T-helper 1 cell treated with Interleukin-12 subunit alpha and Interleukin-12 subunit beta and Interleukin-4 antibody, amounts not matched to agents 30 μg/mL and 1 μg/mL, for 36 hours (primary cell): ENCODE data around the gene DNM2.
"Not testable (repeated sequence)": the region's sequence is repeated elsewhere in the genome, so short reads cannot be mapped to it uniquely, and the experiment has no call there.

Experiments used
- H3K27ac Mint-ChIP-seq: one replicate; pipeline ENCODE4 v1.8.0; 2021; ENCODE audit warnings: mild to moderate bottlenecking, mixed read lengths
- H3K27me3 Mint-ChIP-seq: one replicate; pipeline ENCODE4 v1.8.0; 2021; ENCODE audit warnings: low read depth, mixed read lengths
- H3K36me3 Mint-ChIP-seq: one replicate; pipeline ENCODE4 v1.8.0; 2021; ENCODE audit warnings: low read depth, mixed read lengths
- H3K4me1 Mint-ChIP-seq: one replicate; pipeline ENCODE4 v1.8.0; 2021; ENCODE audit warnings: low read depth, mixed read lengths
- H3K4me3 Mint-ChIP-seq: one replicate; pipeline ENCODE4 v1.8.0; 2021; ENCODE audit warnings: mild to moderate bottlenecking, moderate library complexity, mixed read lengths
- H3K9me3 Mint-ChIP-seq: one replicate; pipeline ENCODE4 v1.8.0; 2021; ENCODE audit warnings: mixed read lengths

The DNM2 gene

GRCh38 chr19:10717356-10718204 is at the start of gene DNM2:
TSS of gene DNM2 (plus strand) at chr19:10718079. CDS start at chr19:10718243, 164 bp downstream.
- peak within 1 kb of the TSS; percentile 98 for H3K4me3 Mint-ChIP-seq
- H3K4me1 Mint-ChIP-seq = peaks cover 25% of the 10 kb centered on the region
- H3K36me3 Mint-ChIP-seq = peaks cover 16% of the 10 kb centered on the region
- peak within 1 kb of the TSS; percentile 83 for H3K27ac Mint-ChIP-seq
- H3K27me3 Mint-ChIP-seq = no peaks in the 10 kb centered on the region
- H3K9me3 Mint-ChIP-seq = no peaks in the 10 kb centered on the region

- Mint-ChIP-seq H3K27ac (no peak overlapping the region), H3K36me3 (peaks cover 15% of the 10 kb centered on the region), H3K4me1 (peaks cover 17% of the 10 kb centered on the region), H3K4me3 (no peak overlapping the region), H3K27me3 (no peaks in the 10 kb centered on the region), H3K9me3 (no peaks in the 10 kb centered on the region)
Measured at GRCh38 chr19:10669246-10669645, 48.6 kb upstream of the DNM2 start.

GRCh38 chr19:10670182-10670581 is 47.7 kb upstream of the DNM2 start:
- Mint-ChIP-seq H3K9me3 (no peaks in the 10 kb centered on the region), H3K36me3 (peaks cover 18% of the 10 kb centered on the region), H3K4me3 (no peak overlapping the region), H3K27ac (no peak overlapping the region), H3K27me3 (no peaks in the 10 kb centered on the region), H3K4me1 (peaks cover 19% of the 10 kb centered on the region)

GRCh38 chr19:10670876-10671804 is 46.7 kb upstream of the DNM2 start:
- no peaks in the 10 kb centered on the region for H3K27me3 Mint-ChIP-seq

GRCh38 chr19:10671922-10672321 is 46.0 kb upstream of the DNM2 start:
- Mint-ChIP-seq H3K36me3 (peaks cover 24% of the 10 kb centered on the region), H3K4me1 (peaks cover 12% of the 10 kb centered on the region)
- H3K9me3 Mint-ChIP-seq, H3K27me3 Mint-ChIP-seq, H3K4me3 Mint-ChIP-seq, H3K27ac Mint-ChIP-seq: not testable (repeated sequence)

More at GRCh38 chr19:10670876-10671804, 46.7 kb upstream of the DNM2 start:
- Mint-ChIP-seq H3K9me3 (no peaks in the 10 kb centered on the region), H3K27ac (no peak overlapping the region), H3K36me3 (peaks cover 21% of the 10 kb centered on the region), H3K4me3 (no peak overlapping the region), H3K4me1 (peaks cover 17% of the 10 kb centered on the region)

GRCh38 chr19:10675214-10675613 is 42.7 kb upstream of the DNM2 start:
- H3K9me3 Mint-ChIP-seq, H3K4me3 Mint-ChIP-seq, H3K4me1 Mint-ChIP-seq, H3K27ac Mint-ChIP-seq, H3K27me3 Mint-ChIP-seq: not testable (repeated sequence)
- peaks cover 33% of the 10 kb centered on the region for H3K36me3 Mint-ChIP-seq

- no peaks in the 10 kb centered on the region for H3K27me3 Mint-ChIP-seq
- H3K4me3 Mint-ChIP-seq = no peak overlapping the region
- peaks cover 40% of the 10 kb centered on the region for H3K36me3 Mint-ChIP-seq
- H3K9me3 Mint-ChIP-seq = no peaks in the 10 kb centered on the region
- H3K4me1 Mint-ChIP-seq = peaks cover 1% of the 10 kb centered on the region
- H3K27ac Mint-ChIP-seq = no peak overlapping the region
Measured at GRCh38 chr19:10677751-10678150, 40.1 kb upstream of the DNM2 start.

GRCh38 chr19:10678813-10679212 is 39.1 kb upstream of the DNM2 start:
- no peak overlapping the region for H3K27ac Mint-ChIP-seq
- H3K4me1 Mint-ChIP-seq = peaks cover 1% of the 10 kb centered on the region
- H3K27me3 Mint-ChIP-seq = no peaks in the 10 kb centered on the region
- peaks cover 35% of the 10 kb centered on the region for H3K36me3 Mint-ChIP-seq
- H3K9me3 Mint-ChIP-seq = no peaks in the 10 kb centered on the region
- H3K4me3 Mint-ChIP-seq = no peak overlapping the region

GRCh38 chr19:10679743-10680142 is 38.1 kb upstream of the DNM2 start:
- H3K9me3 Mint-ChIP-seq = no peaks in the 10 kb centered on the region
- H3K27me3 Mint-ChIP-seq = no peaks in the 10 kb centered on the region
- peaks cover 1% of the 10 kb centered on the region for H3K4me1 Mint-ChIP-seq
- peaks cover 34% of the 10 kb centered on the region for H3K36me3 Mint-ChIP-seq
- H3K27ac Mint-ChIP-seq = no peak overlapping the region
- H3K4me3 Mint-ChIP-seq = no peak overlapping the region

GRCh38 chr19:10680545-10681135 is 37.2 kb upstream of the DNM2 start:
- H3K4me3 Mint-ChIP-seq = no peak overlapping the region
- H3K27me3 Mint-ChIP-seq = no peaks in the 10 kb centered on the region
- H3K9me3 Mint-ChIP-seq = no peaks in the 10 kb centered on the region
- H3K36me3 Mint-ChIP-seq = peaks cover 28% of the 10 kb centered on the region
- no peak overlapping the region for H3K27ac Mint-ChIP-seq
- H3K4me1 Mint-ChIP-seq = no peaks in the 10 kb centered on the region

- no peak overlapping the region for H3K4me3 Mint-ChIP-seq
- no peak overlapping the region for H3K27ac Mint-ChIP-seq
Measured at GRCh38 chr19:10681658-10682057, 36.2 kb upstream of the DNM2 start.

GRCh38 chr19:10682397-10683063 is 35.3 kb upstream of the DNM2 start:
- Mint-ChIP-seq H3K27ac (no peak overlapping the region), H3K4me3 (no peak overlapping the region), H3K27me3 (no peaks in the 10 kb centered on the region), H3K36me3 (peaks cover 28% of the 10 kb centered on the region), H3K9me3 (no peaks in the 10 kb centered on the region), H3K4me1 (no peaks in the 10 kb centered on the region)

More at GRCh38 chr19:10681658-10682057, 36.2 kb upstream of the DNM2 start:
- Mint-ChIP-seq H3K9me3 (no peaks in the 10 kb centered on the region), H3K27me3 (no peaks in the 10 kb centered on the region), H3K4me1 (no peaks in the 10 kb centered on the region), H3K36me3 (peaks cover 28% of the 10 kb centered on the region)

- Mint-ChIP-seq H3K4me3 (no peak overlapping the region), H3K9me3 (no peaks in the 10 kb centered on the region), H3K27ac (no peak overlapping the region), H3K27me3 (no peaks in the 10 kb centered on the region), H3K4me1 (no peaks in the 10 kb centered on the region), H3K36me3 (peaks cover 28% of the 10 kb centered on the region)
Measured at GRCh38 chr19:10683064-10683426, 34.8 kb upstream of the DNM2 start.

GRCh38 chr19:10683582-10683981 is 34.3 kb upstream of the DNM2 start:
- Mint-ChIP-seq H3K4me3 (no peak overlapping the region), H3K4me1 (no peaks in the 10 kb centered on the region), H3K9me3 (no peaks in the 10 kb centered on the region), H3K36me3 (peaks cover 24% of the 10 kb centered on the region), H3K27me3 (no peaks in the 10 kb centered on the region), H3K27ac (no peak overlapping the region)
